DMS114 treated with DMSO at 0.1 percent for 48 hours (cell line): ENCODE results near the gene ZBED2.

Source experiments
- DNase-seq: peaks from one replicate; lab custom pipeline; 2025; ENCODE audit not compliant: unreplicated experiment; lab: John Stamatoyannopoulos, UW

The ZBED2 gene

GRCh38 chr3:111604119-111604518, 9.0 kb upstream of the ZBED2 start:
- DNase-seq = no peak

GRCh38 chr3:111603679-111604078, 8.5 kb upstream of the ZBED2 start:
- no peak for DNase-seq

- DNase-seq = no peak
These were observed 6.7 kb upstream of the ZBED2 start for GRCh38 chr3:111601810-111602209.

- DNase-seq = no peak
These were observed 3.4 kb upstream of the ZBED2 start for GRCh38 chr3:111598552-111598951.

- DNase-seq = no peak
These were observed 3.0 kb upstream of the ZBED2 start for GRCh38 chr3:111598139-111598538.

GRCh38 chr3:111596328-111596727, 1.2 kb upstream of the ZBED2 start:
- no peak for DNase-seq

GRCh38 chr3:111594781-111595180, 365 bp downstream of the ZBED2 start:
- no peak for DNase-seq

GRCh38 chr3:111594205-111594604, 941 bp downstream of the ZBED2 start:
- no peak for DNase-seq

GRCh38 chr3:111593666-111594065, 1.5 kb downstream of the ZBED2 start:
- DNase-seq = no peak

GRCh38 chr3:111592936-111593335, 2.2 kb downstream of the ZBED2 start:
- no peak for DNase-seq

GRCh38 chr3:111592143-111592542, 3.0 kb downstream of the ZBED2 start:
- no peak for DNase-seq

- DNase-seq = no peak
These were observed 3.6 kb downstream of the ZBED2 start for GRCh38 chr3:111591555-111591954.

GRCh38 chr3:111590143-111590491, 5.0 kb downstream of the ZBED2 start:
- no peak for DNase-seq

- no peak for DNase-seq
These were observed 5.6 kb downstream of the ZBED2 start for GRCh38 chr3:111589303-111590142.

- DNase-seq = no peak
These were observed 6.6 kb downstream of the ZBED2 start for GRCh38 chr3:111588527-111588926.

GRCh38 chr3:111585217-111585616, 9.9 kb downstream of the ZBED2 start:
- DNase-seq = no peak

GRCh38 chr3:111584744-111585143, 10.4 kb downstream of the ZBED2 start:
- DNase-seq = no peak

- no peak for DNase-seq
These were observed 13.0 kb downstream of the ZBED2 start for GRCh38 chr3:111582120-111582474.

GRCh38 chr3:111581403-111582119, 13.6 kb downstream of the ZBED2 start:
- DNase-seq = no peak

- DNase-seq = no peak
These were observed 15.7 kb downstream of the ZBED2 start for GRCh38 chr3:111579495-111579894.

- DNase-seq = no peak
These were observed 16.3 kb downstream of the ZBED2 start for GRCh38 chr3:111578867-111579266.

- peak; percentile 9 for DNase-seq
These were observed 17.1 kb downstream of the ZBED2 start for GRCh38 chr3:111577798-111578685.
